GM19240 (cell line): Measurements from ENCODE around the gene KRTAP10-10.
"Not testable (repeated sequence)": the region's sequence is repeated elsewhere in the genome, so short reads cannot be mapped to it uniquely, and the experiment has no call there.

Experiments
- DNase-seq: peaks from one replicate; pipeline ENCODE4 v3.0.0; 2011; ENCODE audit warnings: low spot score; ENCODE audit not compliant: insufficient read length

KRTAP10-10 gene

GRCh38 chr21:44681861-44682579 is 44.9 kb downstream of the KRTAP10-10 start, which contains the start of gene KRTAP12-1:
Gene KRTAP12-1 (minus strand): TSS chr21:44682163. CDS start chr21:44682123, 40 bp downstream.
- DNase-seq: no peak

DNA sequence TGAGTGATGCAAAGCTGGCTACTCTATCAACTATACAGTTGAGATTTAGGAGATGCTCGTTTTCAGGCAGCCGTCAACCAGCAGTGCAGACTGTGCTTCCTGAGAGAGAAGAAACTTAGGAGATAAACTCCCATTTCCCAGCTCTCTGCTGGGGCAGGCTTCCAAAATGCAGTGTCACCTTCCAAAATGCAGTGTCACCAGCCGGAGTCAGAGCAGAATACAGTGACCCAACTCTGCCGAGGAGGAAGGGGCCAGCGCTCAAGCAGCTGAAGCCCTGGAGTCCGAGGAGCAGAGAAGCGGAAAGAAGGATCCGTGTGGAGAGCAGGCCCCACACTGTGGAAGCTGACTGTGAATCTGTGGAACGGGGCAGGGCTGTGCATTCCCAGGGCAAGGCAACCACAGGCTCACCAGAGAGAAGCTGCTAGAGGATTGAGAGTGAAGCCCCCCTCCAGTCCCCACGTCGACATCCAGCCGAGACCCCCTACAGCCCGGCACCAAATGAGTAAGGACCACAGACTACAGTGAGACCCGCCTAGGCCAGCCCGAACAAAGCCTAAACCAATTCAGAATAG is 45.5 kb downstream of the KRTAP10-10 start:
- no peak for DNase-seq

- DNase-seq: no peak
These were observed 46.9 kb downstream of the KRTAP10-10 start for GRCh38 chr21:44684077-44684476.

GRCh38 chr21:44684483-44684882 is 47.3 kb downstream of the KRTAP10-10 start:
- no peak for DNase-seq

GRCh38 chr21:44685050-44685449 is 47.9 kb downstream of the KRTAP10-10 start:
- not testable (repeated sequence) for DNase-seq

DNA sequence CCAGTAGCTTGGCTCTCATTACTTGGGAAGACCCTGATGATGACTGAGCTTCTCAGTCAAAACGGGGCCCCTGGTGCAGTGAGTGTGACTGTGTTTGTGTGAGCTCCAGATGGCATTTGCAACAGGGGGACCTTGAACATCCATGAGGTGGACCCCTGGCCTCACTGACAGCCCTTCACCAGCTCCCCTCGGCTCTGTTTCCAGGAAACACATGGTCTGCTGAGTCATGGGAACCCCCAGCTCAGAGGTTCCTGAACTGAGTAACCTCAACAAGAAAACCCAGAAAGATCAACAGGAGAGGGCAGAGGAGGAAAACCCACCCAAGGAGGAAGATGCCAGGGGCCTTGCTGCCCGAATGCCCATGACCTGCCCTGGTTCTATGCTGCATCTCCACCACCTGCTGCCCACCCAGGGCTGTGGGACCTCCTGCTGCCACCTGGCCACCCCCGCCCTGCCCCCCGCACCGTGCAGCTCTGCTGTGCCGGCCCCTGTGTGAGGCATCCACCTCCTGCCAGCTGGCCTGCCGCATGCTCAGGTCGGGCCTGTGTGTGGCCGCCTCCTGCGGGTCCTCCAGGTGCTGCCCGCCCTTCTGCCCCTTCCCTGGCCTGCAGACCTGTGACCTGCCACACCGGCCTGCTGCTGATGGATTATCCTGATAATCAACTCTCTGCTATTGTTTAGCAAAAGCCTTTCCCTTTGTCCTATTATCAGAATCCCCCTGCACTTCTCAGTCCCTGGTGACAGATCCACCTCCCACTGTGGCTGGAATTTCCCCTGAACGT is 49.0 kb downstream of the KRTAP10-10 start:
- no peak for DNase-seq

DNA sequence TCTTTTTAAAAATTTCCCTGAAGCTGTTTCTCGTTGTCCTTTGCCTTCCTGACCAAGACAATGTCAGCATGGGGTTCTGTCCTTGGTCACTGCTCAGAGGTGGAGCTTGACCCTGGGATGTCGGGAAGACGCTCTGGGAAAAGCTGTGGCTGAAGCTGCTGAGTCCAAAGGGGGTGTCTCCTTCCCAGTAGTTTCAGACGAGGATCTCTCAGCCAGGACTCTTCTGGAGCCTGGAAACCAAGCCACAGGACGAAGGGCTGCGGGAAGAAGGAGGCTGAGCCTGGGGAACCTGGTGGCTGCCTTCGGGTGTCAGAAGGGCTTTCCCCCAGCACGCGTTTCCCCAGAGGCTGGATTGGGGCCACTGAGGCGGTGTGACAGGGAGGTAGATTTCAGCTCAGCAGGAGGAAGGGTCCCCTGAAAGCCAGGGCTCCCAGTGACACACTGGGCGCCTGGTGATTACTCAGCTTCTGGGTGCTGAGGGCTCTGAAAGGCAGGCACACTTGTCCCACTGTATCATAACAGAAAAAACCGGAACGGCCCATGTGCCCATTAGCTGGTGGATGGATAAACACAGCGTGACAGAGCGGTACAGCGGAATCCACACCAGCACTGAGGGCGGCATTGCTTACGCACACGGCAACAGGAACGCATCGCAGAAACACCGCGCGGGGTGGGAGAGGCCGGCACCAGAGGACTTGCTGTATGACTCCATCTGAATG is 49.8 kb downstream of the KRTAP10-10 start:
- no peak for DNase-seq

DNA sequence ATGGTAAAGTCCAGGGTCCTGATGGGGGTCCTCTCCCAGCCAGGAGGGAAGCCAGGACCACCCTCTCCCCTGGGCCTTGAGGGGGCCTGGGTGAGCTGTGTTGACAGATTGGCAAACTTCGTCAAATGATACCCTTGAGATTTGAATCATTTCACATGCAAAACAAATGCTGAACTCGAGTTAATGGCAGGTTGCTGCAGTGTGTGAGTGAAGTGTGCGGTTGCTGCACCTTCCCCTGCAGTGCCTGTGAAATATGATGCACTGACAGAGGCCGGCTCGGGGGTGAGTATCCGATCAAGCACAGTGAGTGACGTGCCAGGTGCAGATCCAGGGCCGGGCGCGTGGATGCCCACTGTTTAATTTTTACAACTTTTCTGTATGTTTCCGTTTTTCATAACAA is 50.5 kb downstream of the KRTAP10-10 start:
- no peak for DNase-seq
